HepG2 (cell line): ENCODE data around the gene CCDC73. TPM values are rescaled to one million over a fixed set of nuclear protein-coding genes. Genes with fewer than 3 reads are reported as not detected.

Source experiments
- AHDC1 ChIP-seq: sonication (generic); formaldehyde crosslinking; IDR thresholded peaks from 2 replicates; pipeline ENCODE4 v1.5.1; 2020; ENCODE audit warnings: mild to moderate bottlenecking, missing genetic modification reagents, borderline replicate concordance
- ATF4 ChIP-seq, 2 experiments: fragments of 450-650 bp in 1 of 2; sonication (generic) in 1 of 2; formaldehyde crosslinking; IDR thresholded peaks; 2 replicates each; pipeline versions ENCODE4 v1.5.0 to v1.8.0; 2020 to 2022; ENCODE audit warnings: mild to moderate bottlenecking in 1 of 2, missing genetic modification reagents in 1 of 2
- CAMTA2 ChIP-seq: sonication (generic); formaldehyde crosslinking; IDR thresholded peaks from 2 replicates; pipeline ENCODE4 v1.4.0; 2020; ENCODE audit warnings: mild to moderate bottlenecking, missing genetic modification reagents, borderline replicate concordance
- CHD4 ChIP-seq: fragments of 200-600 bp; sonication (generic); IDR thresholded peaks from 2 replicates; pipeline ENCODE4 v1.7.0; 2017; ENCODE audit warnings: mild to moderate bottlenecking, low read length, borderline replicate concordance
- EED ChIP-seq: sonication (generic); formaldehyde crosslinking; IDR thresholded peaks from 2 replicates; pipeline ENCODE4 v1.5.0; 2020; ENCODE audit warnings: mild to moderate bottlenecking, missing genetic modification reagents
- HDAC1 ChIP-seq: sonication (generic); formaldehyde crosslinking; IDR thresholded peaks from 2 replicates; pipeline ENCODE4 v1.5.1; 2020; ENCODE audit warnings: mild to moderate bottlenecking, missing genetic modification reagents
- HMGA1 ChIP-seq: sonication (generic); formaldehyde crosslinking; conservative IDR thresholded peaks from 2 replicates; pipeline ENCODE4 v1.4.0; 2020; ENCODE audit warnings: missing genetic modification reagents
- ISX ChIP-seq: sonication (generic); formaldehyde crosslinking; conservative IDR thresholded peaks from 2 replicates; pipeline ENCODE4 v1.5.0; 2020; ENCODE audit warnings: missing genetic modification reagents
- KDM3A ChIP-seq: IDR thresholded peaks from 2 replicates; pipeline ENCODE4 v1.6.1; 2018; ENCODE audit warnings: low read depth, missing compliant biosample characterization
- MXD1 ChIP-seq: sonication (generic); formaldehyde crosslinking; IDR thresholded peaks from 2 replicates; pipeline ENCODE4 v1.4.0; 2020; ENCODE audit warnings: mild to moderate bottlenecking, missing genetic modification reagents
- PCBP2 ChIP-seq: fragments of 200-400 bp; formaldehyde crosslinking; optimal IDR thresholded peaks from 2 replicates; pipeline ENCODE3; 2018; ENCODE audit warnings: low read length, low read depth; ENCODE audit not compliant: poor library complexity, severe bottlenecking
- TOE1 ChIP-seq: sonication (generic); formaldehyde crosslinking; IDR thresholded peaks from 2 replicates; pipeline ENCODE4 v1.4.0; 2020; ENCODE audit warnings: mild to moderate bottlenecking, missing genetic modification reagents
- TRIM22 ChIP-seq: fragments of 450-650 bp; IDR thresholded peaks from 2 replicates; pipeline ENCODE4 v1.6.1; 2017
- ZFX ChIP-seq: sonication (generic); formaldehyde crosslinking; IDR thresholded peaks from 2 replicates; pipeline ENCODE4 v1.4.0; 2020; ENCODE audit warnings: mild to moderate bottlenecking, low read depth, missing genetic modification reagents, moderate library complexity
- ZKSCAN5 ChIP-seq: sonication (generic); formaldehyde crosslinking; IDR thresholded peaks from 2 replicates; pipeline ENCODE4 v1.5.1; 2020; ENCODE audit warnings: mild to moderate bottlenecking, missing genetic modification reagents
- ZNF207 ChIP-seq: fragments of 450-650 bp; IDR thresholded peaks from 2 replicates; pipeline ENCODE4 v1.6.1; 2016; ENCODE audit warnings: antibody characterized with exemption, borderline replicate concordance
- ZNF274 ChIP-seq: sonication (generic); formaldehyde crosslinking; IDR thresholded peaks from 2 replicates; pipeline ENCODE4 v1.5.1; 2020; ENCODE audit warnings: mild to moderate bottlenecking, missing genetic modification reagents
- ZNF281 ChIP-seq: sonication (generic); formaldehyde crosslinking; IDR thresholded peaks from 2 replicates; pipeline ENCODE4 v1.4.0; 2020; ENCODE audit warnings: missing genetic modification reagents, borderline replicate concordance
- ZNF3 ChIP-seq: IDR thresholded peaks from 2 replicates; pipeline ENCODE4 v1.7.0; 2017; ENCODE audit warnings: inconsistent platforms
- polyA plus RNA-seq, 8 experiments: library from polyadenylated mRNA; depleted of rRNA in 3 of 8; stranded (reverse) in 7 of 8; unstranded in 1 of 8; fragments of >200 nt; fragmentation: Illumina TruSeq in 4 of 8; extraction: Trizol in 4 of 8; gene quantifications; 2 replicates each; pipeline versions ENCODE4 v1.2.1 to v1.2.3, GENCODE V29; 2011 to 2016; ENCODE audit warnings: low read depth in 4 of 8, missing spikeins in 1 of 8, mixed read lengths in 1 of 8; ENCODE audit not compliant: insufficient read depth in 1 of 8
- total RNA-seq, 5 experiments: library from RNA; depleted of rRNA; stranded (reverse); fragments of >200 nt; fragmentation: Illumina TruSeq; extraction: Trizol; gene quantifications; 2 replicates each; pipeline ENCODE4 v1.2.3, GENCODE V29; 2016; ENCODE audit warnings: low read depth in 1 of 5

CCDC73 gene
- total and polyA plus RNA-seq, 2 of the 13 experiments (the other 11 are each of a cell fraction or from before 2014, with no cell fraction given), result 0.01 to 0.11 TPM

GRCh38 chr11:32829680-32830412 is 35.4 kb upstream of the CCDC73 start, which contains the start of gene PRRG4 (continued):
- TF ChIP-seq AHDC1 (CRISPR knock-in tag) (no peak), MXD1 (no peak), CAMTA2 (CRISPR knock-in tag) (no peak), ZNF3 (CRISPR knock-in tag) (no peak), KDM3A (no peak), HDAC1 (CRISPR knock-in tag) (no peak), HMGA1 (no peak), TOE1 (CRISPR knock-in tag) (no peak), ZFX (CRISPR knock-in tag) (peak; percentile 58; the same call in 1 of the 2 replicates), ATF4 (CRISPR knock-in tag; IDR thresholded peaks at IDR 0.05) (no peak), ZNF274 (no peak), ZKSCAN5 (CRISPR knock-in tag) (no peak), TRIM22 (no peak), PCBP2 (no peak), ZNF281 (CRISPR knock-in tag) (no peak), ZNF207 (no peak), CHD4 (no peak), EED (CRISPR knock-in tag) (0 out of 2 replicates have a peak, but pooled peaks have one; percentile 54), ISX (no peak)
